K562 (cell line): ENCODE measurements around the gene IL3RA. TPM values are rescaled to one million over a fixed set of nuclear protein-coding genes. Genes with fewer than 3 reads are reported as not detected.

Experiments
- BRF1 ChIP-seq: IDR thresholded peaks from 3 replicates; pipeline ENCODE4 v1.6.1; 2011; ENCODE audit warnings: borderline replicate concordance, mild to moderate bottlenecking; ENCODE audit not compliant: insufficient read length; ENCODE audit errors: extremely low read depth
- ETS1 ChIP-seq: conservative IDR thresholded peaks from 2 replicates; pipeline ENCODE4 v1.6.1; 2011; ENCODE audit warnings: low read depth, mild to moderate bottlenecking, low read length; ENCODE audit not compliant: control insufficient read depth
- FOXK1 ChIP-seq: sonication (generic); formaldehyde crosslinking; IDR thresholded peaks from 2 replicates; pipeline ENCODE4 v1.8.0; 2022; ENCODE audit warnings: missing genetic modification reagents, mild to moderate bottlenecking, borderline replicate concordance
- GABPB2 ChIP-seq: fragments of 250-450 bp; sonication (Bioruptor Pico); conservative IDR thresholded peaks from 2 replicates; pipeline ENCODE4 v1.5.1; 2021; ENCODE audit warnings: mild to moderate bottlenecking
- GATAD2B ChIP-seq: fragments of 450-650 bp; IDR thresholded peaks from 2 replicates; pipeline ENCODE4 v1.6.1; 2017; ENCODE audit warnings: mild to moderate bottlenecking, borderline replicate concordance
- MAZ ChIP-seq, 2 experiments: fragments of 450-650 bp in 1 of 2; sonication (generic) in 1 of 2; formaldehyde crosslinking; IDR thresholded peaks in 1 of 2; conservative IDR thresholded peaks in 1 of 2; 2 replicates each; pipeline versions ENCODE4 v1.4.0 to v1.5.0; 2020; ENCODE audit warnings: mild to moderate bottlenecking in 1 of 2, missing genetic modification reagents in 1 of 2
- MTA3 ChIP-seq: fragments of 450-650 bp; formaldehyde crosslinking; IDR thresholded peaks from 2 replicates; pipeline ENCODE4 v1.6.1; 2017; ENCODE audit warnings: mild to moderate bottlenecking, borderline replicate concordance
- MYC ChIP-seq, 2 experiments: fragments of 250-450 bp in 1 of 2; sonication (Bioruptor Pico) in 1 of 2; IDR thresholded peaks; 2 replicates each; pipeline versions ENCODE4 v1.5.1 to v1.6.1; 2012 to 2021; ENCODE audit warnings: low read depth in 2 of 2, borderline replicate concordance in 1 of 2, improper control_type of control experiment in 1 of 2, low read length in 1 of 2, mild to moderate bottlenecking in 1 of 2, moderate library complexity in 1 of 2
- NONO ChIP-seq, 2 experiments: fragments of 200-400 bp in 1 of 2; fragments of 450-650 bp in 1 of 2; formaldehyde crosslinking in 1 of 2; IDR thresholded peaks; 2 replicates each; pipeline ENCODE4 v1.6.1; 2017; ENCODE audit warnings: low read depth in 2 of 2, mild to moderate bottlenecking in 2 of 2, moderate library complexity in 2 of 2, low read length in 1 of 2
- NRF1 ChIP-seq, 2 experiments: fragments of 450-650 bp; IDR thresholded peaks in 1 of 2; conservative IDR thresholded peaks in 1 of 2; 2 replicates each; pipeline ENCODE4 v1.6.1; 2014; ENCODE audit warnings: mild to moderate bottlenecking in 2 of 2
- PRMT5 ChIP-seq: sonication (generic); formaldehyde crosslinking; IDR thresholded peaks from 2 replicates; pipeline ENCODE4 v1.5.0; 2020; ENCODE audit warnings: missing genetic modification reagents
- RAD21 ChIP-seq, 2 experiments: fragments of 250-450 bp in 1 of 2; fragments of 450-650 bp in 1 of 2; sonication (Bioruptor Pico) in 1 of 2; formaldehyde crosslinking in 1 of 2; IDR thresholded peaks in 1 of 2; conservative IDR thresholded peaks in 1 of 2; 2 replicates each; pipeline versions ENCODE4 v1.4.0 to v1.8.0; 2020 to 2022; ENCODE audit warnings: mild to moderate bottlenecking in 2 of 2, moderate library complexity in 1 of 2
- RBFOX2 ChIP-seq: fragments of 200-400 bp; formaldehyde crosslinking; IDR thresholded peaks from 2 replicates; pipeline ENCODE4 v1.6.1; 2017; ENCODE audit warnings: low read depth, mild to moderate bottlenecking, low read length, moderate library complexity
- RBM17 ChIP-seq: fragments of 200-400 bp; formaldehyde crosslinking; IDR thresholded peaks from 2 replicates; pipeline ENCODE4 v1.6.1; 2017; ENCODE audit warnings: low read depth, mild to moderate bottlenecking, low read length, borderline replicate concordance
- SIX5 ChIP-seq, 2 experiments: IDR thresholded peaks; 2 replicates each; pipeline ENCODE4 v1.6.1; 2011; ENCODE audit warnings: low read length in 2 of 2, borderline replicate concordance in 1 of 2, low read depth in 1 of 2, mild to moderate bottlenecking in 1 of 2, moderate library complexity in 1 of 2; ENCODE audit not compliant: insufficient read depth in 1 of 2
- SMAD4 ChIP-seq: fragments of 250-450 bp; sonication (Bioruptor Pico); conservative IDR thresholded peaks from 2 replicates; pipeline ENCODE4 v1.8.0; 2021; ENCODE audit warnings: inconsistent platforms, mild to moderate bottlenecking, moderate library complexity
- SOX6 ChIP-seq: fragments of 450-650 bp; IDR thresholded peaks from 2 replicates; pipeline ENCODE4 v1.6.1; 2014; ENCODE audit warnings: mild to moderate bottlenecking
- TAF7 ChIP-seq: fragments of 450-650 bp; IDR thresholded peaks from 2 replicates; pipeline ENCODE4 v1.6.1; 2016; ENCODE audit warnings: missing genetic modification characterization, missing compliant biosample characterization
- TEAD1 ChIP-seq, 2 experiments: fragments of 450-650 bp in 1 of 2; sonication (generic) in 1 of 2; formaldehyde crosslinking; IDR thresholded peaks; 2 replicates each; pipeline versions ENCODE4 v1.4.0 to v1.8.0; 2020 to 2022; ENCODE audit warnings: mild to moderate bottlenecking in 2 of 2, missing genetic modification reagents in 1 of 2
- YBX1 ChIP-seq: fragments of 450-650 bp; IDR thresholded peaks from 2 replicates; pipeline ENCODE4 v1.7.1; 2016; ENCODE audit warnings: mild to moderate bottlenecking
- ZNF584 ChIP-seq: fragments of 200-800 bp; sonication (Bioruptor generic); IDR thresholded peaks from 2 replicates; pipeline ENCODE4 v1.6.1; 2016; ENCODE audit warnings: low read depth, mild to moderate bottlenecking, missing genetic modification characterization, missing compliant biosample characterization
- ZNF707 ChIP-seq: fragments of 250-450 bp; sonication (Bioruptor Pico); conservative IDR thresholded peaks from 2 replicates; pipeline ENCODE4 v1.8.0; 2022; ENCODE audit warnings: inconsistent platforms, mild to moderate bottlenecking, moderate library complexity
- ZSCAN32 ChIP-seq: fragments of 450-650 bp; formaldehyde crosslinking; IDR thresholded peaks from 2 replicates; pipeline ENCODE4 v1.4.0; 2020; ENCODE audit warnings: mild to moderate bottlenecking, moderate library complexity
- polyA plus RNA-seq, 8 experiments: library from polyadenylated mRNA; depleted of rRNA in 4 of 8; stranded (reverse) in 5 of 8; unstranded in 3 of 8; fragments of >200 nt; fragmentation: Nextera tagmentation in 2 of 8; fragmentation: Illumina TruSeq in 1 of 8; extraction: Ambion mirVana in 2 of 8; extraction: Trizol in 1 of 8; gene quantifications; 2 replicates each; pipeline versions ENCODE4 v1.2.1 to v1.2.3, GENCODE V29; 2011 to 2014; ENCODE audit warnings: inconsistent platforms in 1 of 8, missing spikeins in 1 of 8
- total RNA-seq, 7 experiments: library from RNA; depleted of rRNA in 6 of 7; stranded (reverse); fragments of >200 nt in 6 of 7; fragmentation: Illumina TruSeq in 2 of 7; extraction: Trizol in 2 of 7; gene quantifications; 2 replicates each; pipeline versions ENCODE4 v1.2.1 to v1.2.3, GENCODE V29; 2011 to 2021; ENCODE audit warnings: low replicate concordance in 1 of 7
- TF ChIP-seq, protein P1 (sequence below), 2 experiments: IDR thresholded peaks; 2 replicates each; pipeline ENCODE4 v1.6.1; 2011; ENCODE audit warnings: borderline replicate concordance in 1 of 2, control low read depth in 1 of 2, low read depth in 1 of 2, low read length in 1 of 2, mild to moderate bottlenecking in 1 of 2, mixed read lengths in 1 of 2, moderate library complexity in 1 of 2; ENCODE audit not compliant: insufficient read depth in 1 of 2, insufficient read length in 1 of 2, poor library complexity in 1 of 2, severe bottlenecking in 1 of 2; ENCODE audit errors: extremely low read depth in 1 of 2

Gene IL3RA
- total and polyA plus RNA-seq, 9 of the 15 experiments (the other 6 are each of a cell fraction or from before 2014, with no cell fraction given) = not detected

GRCh38 chrX:1392376-1393068, 55.9 kb downstream of the IL3RA start (continued):
- TF ChIP-seq RBFOX2 = peak; percentile 45
- TF ChIP-seq, protein P1, sequence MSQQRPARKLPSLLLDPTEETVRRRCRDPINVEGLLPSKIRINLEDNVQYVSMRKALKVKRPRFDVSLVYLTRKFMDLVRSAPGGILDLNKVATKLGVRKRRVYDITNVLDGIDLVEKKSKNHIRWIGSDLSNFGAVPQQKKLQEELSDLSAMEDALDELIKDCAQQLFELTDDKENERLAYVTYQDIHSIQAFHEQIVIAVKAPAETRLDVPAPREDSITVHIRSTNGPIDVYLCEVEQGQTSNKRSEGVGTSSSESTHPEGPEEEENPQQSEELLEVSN (IDR thresholded peaks at IDR 0.05; ENCODE audit: borderline replicate concordance in 1 of 2, extremely low read depth in 1 of 2, insufficient read depth in 1 of 2, insufficient read length in 1 of 2, low read depth in 1 of 2, low read length in 1 of 2, poor library complexity in 1 of 2, severe bottlenecking in 1 of 2) = peak; percentile 53 to 79
- TF ChIP-seq ZNF584 (CRISPR knock-in tag) = peak; percentile 86; the same call in 1 of the 2 replicates
- TF ChIP-seq GATAD2B = peak; percentile 77; the same call in 1 of the 2 replicates
- 0 out of 4 replicates have a peak, but pooled peaks of 1 of the 2 experiments have one; percentile 18 for TF ChIP-seq SIX5 (IDR thresholded peaks at IDR 0.05; ENCODE audit: borderline replicate concordance in 1 of 2, insufficient read depth in 1 of 2, low read depth in 1 of 2, low read length in 2 of 2)
- TF ChIP-seq SMAD4 (CRISPR knock-in tag) = peak; percentile 72
- peak; percentile 91 for TF ChIP-seq MYC (IDR thresholded peaks at IDR 0.05; ENCODE audit: low read depth, low read length)
- TF ChIP-seq MYC (CRISPR knock-in tag; IDR thresholded peaks at IDR 0.05; ENCODE audit: borderline replicate concordance, low read depth) = peak; percentile 86; the same call in 1 of the 2 replicates
- 0 out of 2 replicates have a peak, but pooled peaks have one; percentile 16 for TF ChIP-seq ZSCAN32 (CRISPR knock-in tag)
- 0 out of 2 replicates have a peak, but pooled peaks have one; percentile 36 for TF ChIP-seq ETS1
- no peak for TF ChIP-seq PRMT5
- peak; percentile 57 to 88 for TF ChIP-seq MAZ (CRISPR knock-in tag; conservative IDR thresholded peaks at IDR 0.05 in 1 of 2, IDR thresholded peaks at IDR 0.05 in 1 of 2)
- TF ChIP-seq SOX6 = peak; percentile 33; the same call in 1 of the 2 replicates
- no peak for TF ChIP-seq RAD21 (CRISPR knock-in tag; conservative IDR thresholded peaks at IDR 0.05 in 1 of 2, IDR thresholded peaks at IDR 0.05 in 1 of 2)
- TF ChIP-seq BRF1 = no peak
- TF ChIP-seq YBX1 = no peak
- TF ChIP-seq RBM17 = no peak
- TF ChIP-seq TEAD1 (CRISPR knock-in tag; IDR thresholded peaks at IDR 0.05) = peak in 1 of 2 experiments; percentile 76; a peak in 3 of 4 replicates
- TF ChIP-seq FOXK1 (CRISPR knock-in tag) = no peak
- TF ChIP-seq TAF7 = peak; percentile 13; the same call in 1 of the 2 replicates
- peak; percentile 62; the same call in 1 of the 2 replicates for TF ChIP-seq MTA3
- peak; percentile 5 to 64; a peak in 1 of 4 replicates for TF ChIP-seq NONO (IDR thresholded peaks at IDR 0.05; ENCODE audit: low read depth in 2 of 2, low read length in 1 of 2)
- no peak for TF ChIP-seq GABPB2
- TF ChIP-seq NRF1 (conservative IDR thresholded peaks at IDR 0.05 in 1 of 2, IDR thresholded peaks at IDR 0.05 in 1 of 2) = peak in 1 of 2 experiments; percentile 90; a peak in 2 of 4 replicates
- 0 out of 2 replicates have a peak, but pooled peaks have one; percentile 32 for TF ChIP-seq ZNF707 (CRISPR knock-in tag)
